CD4-positive, alpha-beta memory T cell (primary cell): Measurements from ENCODE around the gene REP15. TPM values are rescaled to one million over a fixed set of nuclear protein-coding genes. Genes with fewer than 3 reads are reported as not detected.

Experiments used
- CTCF ChIA-PET: fragments of 350-600 bp; sonication (Branson Sonifier 250); formaldehyde crosslinking; loops from one replicate; lab custom pipeline; 2021; ENCODE audit warnings: inconsistent platforms; ENCODE audit not compliant: partially characterized antibody; lab: Charles Lee
- POLR2A ChIA-PET: fragments of 350-600 bp; sonication (Branson Sonifier 250); formaldehyde crosslinking; loops from one replicate; lab custom pipeline; 2021; ENCODE audit not compliant: partially characterized antibody; lab: Charles Lee
- DNase-seq, 5 donors: peaks; one replicate each; pipeline versions ENCODE4 v3.0.0 to v3.0.0-alpha.2; 2020 to 2022; ENCODE audit warnings: mixed read lengths in 1 of 5
- H3K27ac ChIP-seq: one replicate; pipeline ENCODE4 v1.7.0; 2013; ENCODE audit warnings: low read depth, low read length
- H3K27me3 ChIP-seq: 2 replicates; pipeline ENCODE4 v1.7.0; 2013; ENCODE audit warnings: mild to moderate bottlenecking, low read length, moderate library complexity; ENCODE audit not compliant: insufficient read depth
- H3K36me3 ChIP-seq: 2 replicates; pipeline ENCODE4 v1.7.0; 2013; ENCODE audit warnings: mild to moderate bottlenecking, low read length, moderate library complexity; ENCODE audit not compliant: insufficient read depth
- H3K4me1 ChIP-seq: 2 replicates; pipeline ENCODE4 v1.7.0; 2013; ENCODE audit warnings: mild to moderate bottlenecking, low read length, moderate library complexity; ENCODE audit not compliant: insufficient read depth
- H3K4me3 ChIP-seq, 2 donors: one replicate each; pipeline ENCODE4 v1.7.0; 2013; ENCODE audit warnings: low read length in 2 of 2, mild to moderate bottlenecking in 1 of 2
- H3K9me3 ChIP-seq, 2 donors: one replicate each; pipeline ENCODE4 v1.7.0; 2013; ENCODE audit warnings: low read length in 2 of 2, control low read depth in 1 of 2; ENCODE audit not compliant: control insufficient read depth in 1 of 2
- H3K27ac Mint-ChIP-seq, 7 donors: one replicate each; pipeline ENCODE4 v1.8.0; 2020 to 2021; ENCODE audit warnings: mixed read lengths in 7 of 7, mild to moderate bottlenecking in 6 of 7, inconsistent platforms in 3 of 7, moderate library complexity in 3 of 7
- H3K27me3 Mint-ChIP-seq, 2 donors: one replicate each; pipeline ENCODE4 v1.8.0; 2020 to 2021; ENCODE audit warnings: mixed read lengths in 2 of 2
- H3K36me3 Mint-ChIP-seq, 2 donors: one replicate each; pipeline ENCODE4 v1.8.0; 2020 to 2021; ENCODE audit warnings: mixed read lengths in 2 of 2, inconsistent platforms in 1 of 2, mild to moderate bottlenecking in 1 of 2
- H3K4me1 Mint-ChIP-seq, 4 donors: one replicate each; pipeline ENCODE4 v1.8.0; 2020 to 2021; ENCODE audit warnings: mixed read lengths in 4 of 4, mild to moderate bottlenecking in 1 of 4
- H3K4me3 Mint-ChIP-seq, 8 donors: one replicate each; pipeline ENCODE4 v1.8.0; 2020 to 2021; ENCODE audit warnings: mixed read lengths in 8 of 8, mild to moderate bottlenecking in 7 of 8, moderate library complexity in 6 of 8, inconsistent platforms in 3 of 8
- H3K9me3 Mint-ChIP-seq, 8 donors: one replicate each; pipeline ENCODE4 v1.8.0; 2020 to 2021; ENCODE audit warnings: mixed read lengths in 8 of 8, mild to moderate bottlenecking in 5 of 8, inconsistent platforms in 3 of 8, moderate library complexity in 1 of 8
- intact Hi-C: fragments of 100-400 bp; cut with micrococcal nuclease; formaldehyde crosslinking; loops from one replicate; pipeline ENCODE4 v1.15.1; 2023
- polyA plus RNA-seq, 2 donors: library from polyadenylated mRNA; unstranded; fragments of 300-500 nt; fragmentation: Illumina TruSeq; gene quantifications; one replicate each; pipeline ENCODE4 v1.2.3, GENCODE V29; 2021
- total RNA-seq, 2 experiments: library from RNA; stranded (reverse); gene quantifications; one replicate each; pipeline ENCODE4 v1.2.3, GENCODE V29; 2021

The REP15 gene
- total and polyA plus RNA-seq, 4 experiments from 2014 or later, result 0.47 TPM; not detected in 3

DNA sequence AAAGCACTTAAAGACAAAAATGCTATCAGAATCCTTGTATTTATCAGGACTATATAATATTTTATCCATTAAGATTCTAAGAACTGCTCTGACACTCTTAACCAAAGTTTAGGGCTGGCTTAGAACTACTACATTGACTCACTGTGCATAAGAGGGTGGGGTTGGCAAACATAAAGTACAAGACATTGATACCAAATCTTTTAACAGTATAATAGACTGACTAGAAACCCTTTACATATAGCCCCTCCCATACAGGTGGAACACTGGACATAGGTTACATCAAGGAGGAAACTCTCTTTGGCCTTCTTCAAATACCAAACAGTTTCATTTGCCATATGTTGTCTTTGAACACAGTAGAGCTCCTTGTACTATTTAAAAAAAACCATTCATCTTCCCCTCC, 15.6 kb upstream of the REP15 start:
- POLR2A ChIA-PET, result no interaction called here
- no peak overlapping the region for H3K4me3 ChIP-seq
- H3K27me3 ChIP-seq, result no peaks in the 10 kb centered on the region
- Mint-ChIP-seq H3K27ac (no peak overlapping the region), H3K27me3 (no peaks in the 10 kb centered on the region), H3K36me3 (peaks cover 0 to 10% of the 10 kb centered on the region in 2 donors), H3K4me3 (no peak overlapping the region), H3K9me3 (no peaks in the 10 kb centered on the region), H3K4me1 (no peaks in the 10 kb centered on the region)
- H3K27ac ChIP-seq, result no peak overlapping the region
- no peak for DNase-seq
- intact Hi-C loops, result no loop called here
- no peaks in the 10 kb centered on the region for H3K9me3 ChIP-seq
- H3K36me3 ChIP-seq, result no peaks in the 10 kb centered on the region
- H3K4me1 ChIP-seq, result no peaks in the 10 kb centered on the region
- CTCF ChIA-PET, result no interaction called here

DNA sequence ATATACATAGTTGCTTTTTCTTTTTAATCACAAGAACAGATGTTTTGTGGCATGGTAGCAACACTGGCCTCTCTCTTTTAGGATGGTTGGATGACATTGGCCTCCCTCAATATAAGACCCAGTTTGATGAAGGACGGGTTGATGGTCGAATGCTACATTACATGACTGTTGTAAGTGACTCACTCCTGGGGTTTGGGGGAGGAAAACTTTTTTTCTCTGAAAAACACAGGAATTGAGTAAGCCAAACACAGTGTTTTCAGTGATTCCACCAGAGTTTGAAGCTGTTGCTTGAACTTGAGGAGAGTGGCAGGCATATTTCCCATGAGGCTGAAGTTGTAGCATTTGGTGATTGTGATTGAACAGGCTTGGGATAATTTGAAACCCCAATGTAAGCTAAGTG, 13.7 kb upstream of the REP15 start:
- no peaks in the 10 kb centered on the region for H3K4me1 Mint-ChIP-seq
- H3K36me3 Mint-ChIP-seq, result peaks cover 0 to 4% of the 10 kb centered on the region in 2 donors
- no peaks in the 10 kb centered on the region for H3K36me3 ChIP-seq
- no peak for DNase-seq
- no peak overlapping the region for H3K27ac ChIP-seq
- H3K27me3 Mint-ChIP-seq, result no peaks in the 10 kb centered on the region
- intact Hi-C loops, result no loop called here
- POLR2A ChIA-PET, result no interaction called here
- no peaks in the 10 kb centered on the region for H3K27me3 ChIP-seq
- H3K4me3 Mint-ChIP-seq, result no peak overlapping the region
- no peaks in the 10 kb centered on the region for H3K9me3 ChIP-seq
- CTCF ChIA-PET, result no interaction called here
- no peaks in the 10 kb centered on the region for H3K9me3 Mint-ChIP-seq
- H3K27ac Mint-ChIP-seq, result no peak overlapping the region
- no peak overlapping the region for H3K4me3 ChIP-seq
- no peaks in the 10 kb centered on the region for H3K4me1 ChIP-seq

DNA sequence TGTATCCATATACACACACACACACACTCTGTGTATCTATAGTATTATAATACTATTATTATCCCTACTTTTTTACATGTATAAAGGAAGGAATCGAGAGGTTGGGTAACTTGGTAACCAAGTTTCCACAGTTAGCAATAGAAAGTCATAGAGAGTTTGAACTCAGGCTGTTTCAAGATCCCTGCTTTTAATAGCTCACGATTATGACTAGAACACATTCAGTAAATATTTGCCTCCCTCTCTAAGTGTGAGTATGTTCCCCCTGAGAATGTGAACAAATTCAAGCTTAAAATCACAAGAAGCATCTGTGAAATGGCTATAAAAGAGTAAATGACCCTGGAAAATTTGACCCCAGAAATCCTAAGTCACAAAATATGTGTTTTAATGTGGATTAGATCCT, 11.0 kb upstream of the REP15 start:
- Mint-ChIP-seq H3K36me3 (no peaks in the 10 kb centered on the region), H3K27me3 (no peaks in the 10 kb centered on the region), H3K9me3 (no peaks in the 10 kb centered on the region), H3K4me3 (no peak overlapping the region), H3K4me1 (no peaks in the 10 kb centered on the region), H3K27ac (no peak overlapping the region)
- Histone ChIP-seq H3K36me3 (no peaks in the 10 kb centered on the region), H3K4me3 (no peak overlapping the region), H3K9me3 (no peaks in the 10 kb centered on the region), H3K27ac (no peak overlapping the region), H3K4me1 (no peaks in the 10 kb centered on the region), H3K27me3 (no peaks in the 10 kb centered on the region)
- POLR2A ChIA-PET, result no interaction called here
- intact Hi-C loops, result no loop called here
- DNase-seq, result no peak
- CTCF ChIA-PET, result no interaction called here

DNA sequence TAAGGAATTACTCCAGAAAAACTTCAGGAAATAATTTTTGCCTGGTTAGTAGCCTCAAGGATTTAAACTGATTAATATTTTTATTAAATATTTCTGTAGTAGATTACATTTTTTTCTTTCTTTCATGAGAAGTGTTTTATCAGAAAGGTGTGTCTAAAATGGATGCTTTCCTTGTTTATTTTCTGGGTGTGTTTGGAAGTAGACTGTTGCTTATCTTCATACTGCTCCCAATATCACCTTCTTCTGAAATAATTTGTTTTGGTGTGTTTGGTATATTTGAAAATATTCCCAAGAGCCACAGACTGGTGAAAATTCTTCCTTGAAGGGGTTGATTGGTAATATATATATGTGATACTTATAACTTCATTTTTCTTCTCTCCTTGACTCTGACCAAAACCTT, 10.1 kb upstream of the REP15 start:
- no peak overlapping the region for H3K4me3 Mint-ChIP-seq
- no peaks in the 10 kb centered on the region for H3K27me3 Mint-ChIP-seq
- ChIA-PET POLR2A (no interaction called here), CTCF (no interaction called here)
- no peaks in the 10 kb centered on the region for H3K9me3 ChIP-seq
- no peak overlapping the region for H3K27ac Mint-ChIP-seq
- no peak overlapping the region for H3K27ac ChIP-seq
- H3K9me3 Mint-ChIP-seq, result no peaks in the 10 kb centered on the region
- no peaks in the 10 kb centered on the region for H3K4me1 Mint-ChIP-seq
- no peaks in the 10 kb centered on the region for H3K4me1 ChIP-seq
- H3K36me3 ChIP-seq, result no peaks in the 10 kb centered on the region
- DNase-seq, result no peak
- H3K36me3 Mint-ChIP-seq, result no peaks in the 10 kb centered on the region
- intact Hi-C loops, result no loop called here
- H3K27me3 ChIP-seq, result no peaks in the 10 kb centered on the region
- H3K4me3 ChIP-seq, result no peak overlapping the region

DNA sequence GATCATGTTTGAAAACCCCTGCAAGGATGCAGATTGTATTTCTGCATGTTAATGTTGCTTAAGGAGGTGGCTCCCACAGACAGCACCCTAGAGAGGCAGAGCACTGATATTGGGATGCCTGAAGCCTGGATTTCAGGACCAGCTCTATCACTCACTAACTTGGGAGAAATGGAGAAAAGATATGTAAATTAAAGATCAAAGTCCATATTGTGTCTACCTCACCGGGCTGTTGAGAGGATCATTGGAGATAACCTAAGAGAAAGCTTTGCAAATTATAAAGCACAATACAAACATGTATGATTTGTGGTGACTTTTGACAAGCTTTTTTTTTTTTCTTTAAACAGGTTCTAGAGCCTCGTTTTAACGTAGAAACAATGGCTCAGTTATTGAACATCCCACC, 7.6 kb upstream of the REP15 start:
- H3K36me3 ChIP-seq, result no peaks in the 10 kb centered on the region
- H3K36me3 Mint-ChIP-seq, result peaks cover 1 to 6% of the 10 kb centered on the region in 2 donors
- CTCF ChIA-PET, result interaction anchor here (1.4 kb wide), 1 partner anchor 36 kb away, joined by 3 read pairs; no protein-coding TSS in a partner anchor
- H3K27ac ChIP-seq, result no peak overlapping the region
- intact Hi-C loops, result no loop called here
- POLR2A ChIA-PET, result no interaction called here
- H3K4me3 ChIP-seq, result no peak overlapping the region
- H3K4me3 Mint-ChIP-seq, result no peak overlapping the region
- no peaks in the 10 kb centered on the region for H3K27me3 Mint-ChIP-seq
- H3K9me3 ChIP-seq, result no peaks in the 10 kb centered on the region
- no peak for DNase-seq
- H3K27ac Mint-ChIP-seq, result no peak overlapping the region
- no peaks in the 10 kb centered on the region for H3K4me1 Mint-ChIP-seq
- no peaks in the 10 kb centered on the region for H3K27me3 ChIP-seq
- H3K4me1 ChIP-seq, result no peaks in the 10 kb centered on the region
- H3K9me3 Mint-ChIP-seq, result no peaks in the 10 kb centered on the region

DNA sequence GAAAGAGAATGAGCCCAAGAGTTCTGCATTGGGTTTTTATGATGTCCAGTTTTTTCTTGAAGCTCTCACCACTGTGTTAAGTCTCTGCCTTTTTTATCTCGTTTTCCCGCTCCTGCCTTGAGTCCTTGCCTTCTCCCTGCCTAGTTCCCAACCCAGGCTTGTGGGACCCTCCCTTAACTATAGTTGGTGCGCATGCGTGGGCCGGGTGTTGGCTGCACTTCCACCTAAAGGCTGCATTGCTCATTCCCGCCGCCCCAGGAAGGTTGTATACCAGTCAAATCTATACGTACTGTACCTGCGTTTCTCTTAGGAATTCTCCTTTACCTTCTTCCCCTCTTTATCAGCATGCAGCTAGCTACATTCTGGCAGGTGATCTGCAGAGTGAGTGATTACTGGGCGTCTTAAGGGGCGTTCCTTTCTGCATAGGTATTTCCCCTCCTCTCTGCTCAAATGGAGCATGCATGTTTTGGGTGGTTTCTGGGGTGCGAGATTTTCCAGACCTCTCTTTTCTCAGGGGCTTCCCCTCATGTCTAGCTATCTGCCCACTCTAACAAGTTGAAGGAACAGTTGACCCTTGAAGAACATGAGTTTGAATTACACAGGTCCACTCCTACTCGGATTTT, 6.6 kb upstream of the REP15 start:
- H3K9me3 ChIP-seq, result no peaks in the 10 kb centered on the region
- Mint-ChIP-seq H3K36me3 (peaks cover 1 to 6% of the 10 kb centered on the region in 2 donors), H3K27ac (no peak overlapping the region), H3K9me3 (no peaks in the 10 kb centered on the region), H3K4me3 (peak overlapping the region in 1 of 8 donors; percentile 7), H3K4me1 (no peaks in the 10 kb centered on the region), H3K27me3 (no peaks in the 10 kb centered on the region)
- H3K36me3 ChIP-seq, result no peaks in the 10 kb centered on the region
- no peaks in the 10 kb centered on the region for H3K27me3 ChIP-seq
- no peak overlapping the region for H3K4me3 ChIP-seq
- ChIA-PET POLR2A (no interaction called here), CTCF (interaction anchor here (1.4 kb wide), 1 partner anchor 37 kb away, joined by 3 read pairs; no protein-coding TSS in a partner anchor)
- no peaks in the 10 kb centered on the region for H3K4me1 ChIP-seq
- intact Hi-C loops, result no loop called here
- no peak overlapping the region for H3K27ac ChIP-seq
- no peak for DNase-seq

DNA sequence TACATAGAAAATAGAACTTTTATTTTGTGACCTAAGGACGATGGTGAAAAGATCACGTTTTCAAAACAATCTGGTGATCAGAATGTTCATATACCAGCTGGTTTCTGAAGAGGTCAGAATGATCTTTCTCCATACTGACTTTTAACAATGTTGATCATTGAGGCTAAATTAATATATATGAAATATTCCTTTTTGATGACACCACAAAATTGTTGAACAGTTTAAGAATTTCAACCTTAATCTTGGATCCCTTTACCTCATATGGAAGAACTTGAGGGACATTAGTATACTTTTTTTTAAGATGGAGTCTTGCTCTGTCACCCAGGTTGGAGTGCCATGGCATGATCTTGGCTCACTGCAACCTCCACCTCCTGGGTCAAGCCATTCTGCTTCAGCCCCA, 2.8 kb upstream of the REP15 start:
- no peaks in the 10 kb centered on the region for H3K9me3 Mint-ChIP-seq

More for the DNA sequence above, 2.8 kb upstream of the REP15 start:
- Histone ChIP-seq H3K27ac (no peak overlapping the region), H3K4me1 (no peaks in the 10 kb centered on the region), H3K9me3 (no peaks in the 10 kb centered on the region), H3K4me3 (no peak overlapping the region), H3K27me3 (no peaks in the 10 kb centered on the region), H3K36me3 (no peaks in the 10 kb centered on the region)
- Mint-ChIP-seq H3K36me3 (peaks cover 1 to 6% of the 10 kb centered on the region in 2 donors), H3K27me3 (no peaks in the 10 kb centered on the region), H3K4me1 (no peaks in the 10 kb centered on the region), H3K4me3 (no peak overlapping the region), H3K27ac (no peak overlapping the region)
- CTCF ChIA-PET, result no interaction called here
- no peak for DNase-seq
- POLR2A ChIA-PET, result no interaction called here
- intact Hi-C loops, result no loop called here
